ENCODE measurements around the gene PDE8B.
"Not testable (repeated sequence)": the region's sequence is repeated elsewhere in the genome, so short reads cannot be mapped to it uniquely, and the experiment has no call there.

Gene PDE8B

DNA sequence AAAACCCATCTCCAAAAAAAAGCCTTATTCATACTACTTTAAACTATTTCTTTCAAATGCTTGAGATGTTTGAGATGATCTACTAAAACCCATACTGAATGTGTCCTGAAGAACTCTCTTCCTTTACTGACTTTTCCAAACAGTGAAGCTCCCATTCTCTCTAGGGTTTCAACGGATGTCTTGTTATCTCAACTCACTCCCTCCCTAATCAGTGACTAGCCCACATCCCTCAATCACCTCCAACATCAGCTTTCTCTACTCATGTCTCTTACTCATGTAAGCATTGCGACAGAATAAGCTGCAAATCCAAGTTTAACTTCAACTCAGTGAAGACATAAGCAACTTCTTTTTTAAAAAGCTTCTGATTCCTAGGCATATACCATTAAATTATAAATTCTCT is 239.5 kb downstream of the PDE8B start:
- Mint-ChIP-seq H3K4me3 (no peak overlapping the region), H3K4me1 (no peaks in the 10 kb centered on the region), H3K27ac (no peak overlapping the region), H3K36me3 (peaks cover 71% of the 10 kb centered on the region), H3K9me3 (no peaks in the 10 kb centered on the region), H3K27me3 (no peaks in the 10 kb centered on the region)
- no peak for ATAC-seq

DNA sequence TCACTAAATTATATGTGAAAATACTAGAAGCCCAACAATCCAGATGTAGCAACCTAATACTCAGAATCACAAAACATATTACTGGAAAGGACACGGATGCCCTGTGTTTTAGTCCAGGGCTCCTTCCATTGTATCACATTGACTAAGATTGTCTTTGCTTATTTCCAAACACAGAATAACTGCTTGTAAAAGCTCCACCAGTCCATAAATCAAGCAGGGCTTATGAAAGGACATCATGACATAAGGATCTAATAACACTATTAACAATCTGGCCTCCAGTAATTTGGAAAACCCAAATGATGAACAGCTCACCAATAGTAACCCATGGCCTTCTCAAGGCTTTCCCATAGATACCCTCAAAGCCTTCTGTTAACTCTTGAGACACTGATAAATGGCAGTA is 241.9 kb downstream of the PDE8B start:
- no peaks in the 10 kb centered on the region for H3K27me3 Mint-ChIP-seq
- no peak for ATAC-seq
- peaks cover 48% of the 10 kb centered on the region for H3K36me3 Mint-ChIP-seq
- no peaks in the 10 kb centered on the region for H3K9me3 Mint-ChIP-seq
- H3K4me1 Mint-ChIP-seq = no peaks in the 10 kb centered on the region
- H3K4me3 Mint-ChIP-seq = no peak overlapping the region
- H3K27ac Mint-ChIP-seq = no peak overlapping the region

DNA sequence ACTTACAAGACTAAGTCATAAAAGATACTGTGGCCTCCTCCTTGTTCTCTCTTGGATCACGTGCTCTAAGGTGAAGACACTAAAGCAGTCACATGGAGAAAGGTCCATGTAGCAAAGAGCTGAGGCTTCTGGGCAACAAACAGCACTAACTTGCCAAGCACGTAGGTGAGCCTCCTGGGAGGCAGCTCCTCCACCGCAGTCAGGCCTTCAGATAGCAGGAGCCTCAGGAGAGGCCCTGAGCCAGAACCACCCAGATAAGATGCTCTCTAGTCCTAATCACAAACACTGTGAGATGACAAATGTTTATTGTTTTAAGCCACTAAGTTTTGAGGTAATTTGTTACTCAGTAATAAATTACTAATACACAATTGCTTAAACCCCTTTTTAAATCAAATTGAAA is 243.6 kb downstream of the PDE8B start:
- no peaks in the 10 kb centered on the region for H3K9me3 Mint-ChIP-seq
- no peak for ATAC-seq
- no peaks in the 10 kb centered on the region for H3K4me1 Mint-ChIP-seq
- H3K27me3 Mint-ChIP-seq = no peaks in the 10 kb centered on the region
- H3K27ac Mint-ChIP-seq = no peak overlapping the region
- H3K4me3 Mint-ChIP-seq = no peak overlapping the region
- H3K36me3 Mint-ChIP-seq = peaks cover 30% of the 10 kb centered on the region

DNA sequence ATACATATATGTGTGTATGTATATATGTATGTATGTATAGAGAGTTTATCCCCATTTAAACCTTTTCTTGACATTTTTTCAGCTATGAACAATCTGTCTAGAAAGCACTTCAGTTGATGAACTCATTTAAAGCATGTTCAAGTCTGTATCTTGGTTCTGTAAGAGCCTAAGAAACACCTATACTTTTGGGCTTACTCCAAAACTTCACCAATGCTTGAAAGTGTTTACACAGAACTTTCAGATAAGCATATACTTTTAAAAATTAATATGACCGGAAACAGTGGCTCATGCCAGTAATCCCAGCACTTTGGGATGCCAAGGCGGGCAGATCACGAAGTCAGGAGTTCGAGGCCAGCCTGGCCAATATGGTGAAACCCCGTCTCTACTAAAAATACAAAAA is 250.8 kb downstream of the PDE8B start:
- Mint-ChIP-seq H3K9me3 (no peaks in the 10 kb centered on the region), H3K27ac (no peak overlapping the region), H3K4me1 (peaks cover 17% of the 10 kb centered on the region), H3K27me3 (no peaks in the 10 kb centered on the region), H3K36me3 (peaks cover 11% of the 10 kb centered on the region), H3K4me3 (no peak overlapping the region)
- no peak for ATAC-seq

DNA sequence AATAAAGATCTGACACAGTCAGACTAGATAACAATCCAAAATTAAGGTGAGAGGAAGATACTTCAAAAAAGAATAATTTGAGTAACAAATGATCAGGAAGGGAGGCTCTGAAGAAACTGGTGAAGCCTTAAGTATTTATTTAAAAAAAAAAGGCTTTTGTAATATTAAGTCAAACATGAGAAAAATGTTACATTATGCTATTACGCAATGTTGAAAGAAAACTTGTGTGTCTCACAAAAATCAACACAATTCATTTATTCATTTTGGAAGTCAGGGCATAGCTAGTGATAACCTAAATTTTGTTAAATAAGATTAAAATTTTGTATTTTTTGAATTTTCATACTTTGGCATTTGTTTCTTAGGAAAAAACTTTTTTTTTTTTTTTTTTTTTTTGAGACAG is 253.4 kb downstream of the PDE8B start:
- Mint-ChIP-seq H3K27ac (no peak overlapping the region), H3K36me3 (peaks cover 21% of the 10 kb centered on the region), H3K9me3 (no peaks in the 10 kb centered on the region), H3K4me1 (peaks cover 17% of the 10 kb centered on the region), H3K27me3 (no peaks in the 10 kb centered on the region), H3K4me3 (no peak overlapping the region)
- no peak for ATAC-seq

DNA sequence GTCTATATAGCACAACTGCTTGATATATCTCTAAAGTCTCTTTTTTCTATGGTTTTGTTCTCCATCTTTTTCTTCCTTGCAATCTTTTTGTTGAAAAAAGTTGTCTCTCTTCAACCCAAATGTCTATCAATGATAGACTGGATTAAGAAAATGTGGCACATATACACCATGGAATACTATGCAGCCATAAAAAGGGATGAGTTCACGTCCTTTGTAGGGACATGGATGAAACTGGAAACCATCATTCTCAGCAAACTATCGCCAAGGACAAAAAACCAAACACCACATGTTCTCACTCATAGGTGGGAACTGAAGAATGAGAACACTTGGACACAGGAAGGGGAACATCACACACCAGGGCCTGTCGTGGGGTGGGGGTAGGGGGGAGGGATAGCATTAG is 258.4 kb downstream of the PDE8B start:
- H3K9me3 Mint-ChIP-seq, H3K4me3 Mint-ChIP-seq, H3K27me3 Mint-ChIP-seq, H3K27ac Mint-ChIP-seq, ATAC-seq: not testable (repeated sequence)
- peaks cover 56% of the 10 kb centered on the region for H3K36me3 Mint-ChIP-seq
- H3K4me1 Mint-ChIP-seq = peaks cover 28% of the 10 kb centered on the region

DNA sequence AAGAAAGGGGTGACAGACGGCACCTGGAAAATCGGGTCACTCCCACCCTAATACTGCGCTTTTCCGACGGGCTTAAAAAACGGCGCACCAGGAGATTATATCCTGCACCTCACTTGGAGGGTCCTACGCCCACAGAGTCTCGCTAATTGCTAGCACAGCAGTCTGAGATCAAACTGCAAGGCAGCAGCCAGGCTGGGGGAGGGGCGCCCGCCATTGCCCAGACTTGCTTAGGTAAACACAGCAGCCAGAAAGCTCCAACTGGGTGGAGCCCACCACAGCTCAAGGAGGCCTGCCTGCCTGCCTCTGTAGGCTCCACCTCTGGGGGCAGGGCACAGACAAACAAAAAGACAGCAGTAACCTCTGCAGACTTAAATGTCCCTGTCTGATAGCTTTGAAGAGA is 264.6 kb downstream of the PDE8B start:
- H3K4me1 Mint-ChIP-seq = peaks cover 16% of the 10 kb centered on the region
- ATAC-seq, H3K4me3 Mint-ChIP-seq, H3K27ac Mint-ChIP-seq, H3K27me3 Mint-ChIP-seq, H3K9me3 Mint-ChIP-seq: not testable (repeated sequence)
- peaks cover 64% of the 10 kb centered on the region for H3K36me3 Mint-ChIP-seq

Data from stimulated activated memory B cell treated with anti-CD40 and anti-IgM and Interleukin-4, amounts not matched to agents 10 μg/mL and 1 μg/mL and 100 μg/mL, for 72 hours (primary cell).